ENCODE data around the gene FHAD1. TPM values are rescaled to one million over a fixed set of nuclear protein-coding genes. Genes with fewer than 3 reads are reported as not detected.

Gene FHAD1
- total RNA-seq, 1 experiment from 2014 or later = 3.5 TPM

DNA sequence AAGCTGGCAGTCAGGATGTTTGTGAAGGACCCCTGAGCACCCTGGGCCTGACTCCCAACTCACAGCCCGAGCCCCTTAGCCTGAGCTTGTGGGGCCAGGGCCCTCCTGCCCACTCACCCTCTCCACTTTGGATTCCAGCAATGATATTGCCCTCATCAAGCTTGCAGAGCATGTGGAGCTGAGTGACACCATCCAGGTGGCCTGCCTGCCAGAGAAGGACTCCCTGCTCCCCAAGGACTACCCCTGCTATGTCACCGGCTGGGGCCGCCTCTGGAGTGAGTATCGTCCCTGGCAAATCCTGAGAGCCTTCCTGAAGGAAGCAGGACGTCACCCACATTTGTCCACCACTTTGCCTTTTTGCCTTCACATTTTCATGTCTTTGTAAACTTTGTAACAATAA is 196.3 kb downstream of the FHAD1 start:
- H3K9ac ChIP-seq (ENCODE audit: low read length) = no peak overlapping the region
- ChIA-PET POLR2A (no interaction called here), RAD21 (ENCODE audit: low non-redundant PET in 1 of 2, low total read pairs in 2 of 2, uncharacterized antibody in 2 of 2, unreplicated experiment in 2 of 2) (no interaction called here), CTCF (interaction anchor here (1.7 kb wide), 1 partner anchor 120 kb away, joined by 3 read pairs; no protein-coding TSS in a partner anchor)
- no peaks in the 10 kb centered on the region for H3K27me3 ChIP-seq (ENCODE audit: insufficient read depth, low read length)
- H2AFZ ChIP-seq (ENCODE audit: low read depth, low read length, poor library complexity, severe bottlenecking) = no peak overlapping the region
- no peaks in the 10 kb centered on the region for H3K79me2 ChIP-seq (ENCODE audit: insufficient read depth, low read length)
- H3K9me3 ChIP-seq (ENCODE audit: control insufficient read depth in 1 of 2, insufficient read depth in 1 of 2, low read depth in 1 of 2, low read length in 2 of 2) = no peaks in the 10 kb centered on the region
- no peaks in the 10 kb centered on the region for H4K20me1 ChIP-seq (ENCODE audit: insufficient read depth)
- no peaks in the 10 kb centered on the region for H3K36me3 ChIP-seq (ENCODE audit: control insufficient read depth in 1 of 2, insufficient read depth in 2 of 2, low read length in 2 of 2)
- ATAC-seq = no peak
- H3K4me2 ChIP-seq (ENCODE audit: low read length) = no peak overlapping the region
- intact Hi-C loops (cut with micrococcal nuclease) = no loop called here
- no peaks in the 10 kb centered on the region for H3K4me1 ChIP-seq (ENCODE audit: control insufficient read depth in 1 of 2, insufficient read depth in 2 of 2, low read length in 2 of 2)
- no TSS peak for BruUV-seq (replicated peaks)
- no peak for DNase-seq (ENCODE audit: low read depth, low spot score)
- H3K9me2 ChIP-seq (ENCODE audit: insufficient read depth) = no peaks in the 10 kb centered on the region
- no peak overlapping the region for H3K27ac ChIP-seq (ENCODE audit: low read depth, low read length)
- TF ChIP-seq POLR2AphosphoS5 (IDR thresholded peaks at IDR 0.05; ENCODE audit: low read depth, low read length) (no peak), CBX3 (IDR thresholded peaks at IDR 0.05; ENCODE audit: low read depth) (no peak), EZH2phosphoT487 (IDR thresholded peaks at IDR 0.05; ENCODE audit: borderline replicate concordance) (no peak), FOSL1 (IDR thresholded peaks at IDR 0.05; ENCODE audit: low read depth) (no peak), EZH2 (IDR thresholded peaks at IDR 0.05) (no peak), SRF (IDR thresholded peaks at IDR 0.05; ENCODE audit: low read depth) (no peak), JUND (IDR thresholded peaks at IDR 0.05) (no peak), ATF3 (IDR thresholded peaks at IDR 0.05) (no peak), YY1 (IDR thresholded peaks at IDR 0.05; ENCODE audit: extremely low read depth, insufficient replicate concordance, low read depth, low read length) (no peak), CTCF (IDR thresholded peaks at IDR 0.05 in 2 of 3, conservative IDR thresholded peaks at IDR 0.05 in 1 of 3; ENCODE audit: borderline replicate concordance in 1 of 3, insufficient read depth in 1 of 3, low read depth in 2 of 3, low read length in 2 of 3) (no peak)
- TF ChIP-seq, protein P1, sequence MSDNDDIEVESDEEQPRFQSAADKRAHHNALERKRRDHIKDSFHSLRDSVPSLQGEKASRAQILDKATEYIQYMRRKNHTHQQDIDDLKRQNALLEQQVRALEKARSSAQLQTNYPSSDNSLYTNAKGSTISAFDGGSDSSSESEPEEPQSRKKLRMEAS (IDR thresholded peaks at IDR 0.05) = no peak
- TF ChIP-seq, protein P2, sequence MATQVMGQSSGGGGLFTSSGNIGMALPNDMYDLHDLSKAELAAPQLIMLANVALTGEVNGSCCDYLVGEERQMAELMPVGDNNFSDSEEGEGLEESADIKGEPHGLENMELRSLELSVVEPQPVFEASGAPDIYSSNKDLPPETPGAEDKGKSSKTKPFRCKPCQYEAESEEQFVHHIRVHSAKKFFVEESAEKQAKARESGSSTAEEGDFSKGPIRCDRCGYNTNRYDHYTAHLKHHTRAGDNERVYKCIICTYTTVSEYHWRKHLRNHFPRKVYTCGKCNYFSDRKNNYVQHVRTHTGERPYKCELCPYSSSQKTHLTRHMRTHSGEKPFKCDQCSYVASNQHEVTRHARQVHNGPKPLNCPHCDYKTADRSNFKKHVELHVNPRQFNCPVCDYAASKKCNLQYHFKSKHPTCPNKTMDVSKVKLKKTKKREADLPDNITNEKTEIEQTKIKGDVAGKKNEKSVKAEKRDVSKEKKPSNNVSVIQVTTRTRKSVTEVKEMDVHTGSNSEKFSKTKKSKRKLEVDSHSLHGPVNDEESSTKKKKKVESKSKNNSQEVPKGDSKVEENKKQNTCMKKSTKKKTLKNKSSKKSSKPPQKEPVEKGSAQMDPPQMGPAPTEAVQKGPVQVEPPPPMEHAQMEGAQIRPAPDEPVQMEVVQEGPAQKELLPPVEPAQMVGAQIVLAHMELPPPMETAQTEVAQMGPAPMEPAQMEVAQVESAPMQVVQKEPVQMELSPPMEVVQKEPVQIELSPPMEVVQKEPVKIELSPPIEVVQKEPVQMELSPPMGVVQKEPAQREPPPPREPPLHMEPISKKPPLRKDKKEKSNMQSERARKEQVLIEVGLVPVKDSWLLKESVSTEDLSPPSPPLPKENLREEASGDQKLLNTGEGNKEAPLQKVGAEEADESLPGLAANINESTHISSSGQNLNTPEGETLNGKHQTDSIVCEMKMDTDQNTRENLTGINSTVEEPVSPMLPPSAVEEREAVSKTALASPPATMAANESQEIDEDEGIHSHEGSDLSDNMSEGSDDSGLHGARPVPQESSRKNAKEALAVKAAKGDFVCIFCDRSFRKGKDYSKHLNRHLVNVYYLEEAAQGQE (IDR thresholded peaks at IDR 0.05; ENCODE audit: low read depth) = no peak
- TF ChIP-seq, protein P3, sequence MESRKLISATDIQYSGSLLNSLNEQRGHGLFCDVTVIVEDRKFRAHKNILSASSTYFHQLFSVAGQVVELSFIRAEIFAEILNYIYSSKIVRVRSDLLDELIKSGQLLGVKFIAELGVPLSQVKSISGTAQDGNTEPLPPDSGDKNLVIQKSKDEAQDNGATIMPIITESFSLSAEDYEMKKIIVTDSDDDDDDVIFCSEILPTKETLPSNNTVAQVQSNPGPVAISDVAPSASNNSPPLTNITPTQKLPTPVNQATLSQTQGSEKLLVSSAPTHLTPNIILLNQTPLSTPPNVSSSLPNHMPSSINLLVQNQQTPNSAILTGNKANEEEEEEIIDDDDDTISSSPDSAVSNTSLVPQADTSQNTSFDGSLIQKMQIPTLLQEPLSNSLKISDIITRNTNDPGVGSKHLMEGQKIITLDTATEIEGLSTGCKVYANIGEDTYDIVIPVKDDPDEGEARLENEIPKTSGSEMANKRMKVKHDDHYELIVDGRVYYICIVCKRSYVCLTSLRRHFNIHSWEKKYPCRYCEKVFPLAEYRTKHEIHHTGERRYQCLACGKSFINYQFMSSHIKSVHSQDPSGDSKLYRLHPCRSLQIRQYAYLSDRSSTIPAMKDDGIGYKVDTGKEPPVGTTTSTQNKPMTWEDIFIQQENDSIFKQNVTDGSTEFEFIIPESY (IDR thresholded peaks at IDR 0.05; ENCODE audit: extremely low read depth, insufficient replicate concordance, low read length) = no peak
- no peak overlapping the region for H3K4me3 ChIP-seq (replicated peaks in 1 of 2; ENCODE audit: low read depth in 1 of 2, low read length in 2 of 2)

Measured in HCT116 (cell line).